Measurements from ENCODE around the gene ESRRB. TPM values are rescaled to one million over a fixed set of nuclear protein-coding genes. Genes with fewer than 3 reads are reported as not detected.

Gene ESRRB
- total RNA-seq, 4 donors from 2014 or later = 0.27 TPM; not detected in 3

GRCh38 chr14:76329951-76330350 lies 46.0 kb upstream of the ESRRB start:
- intact Hi-C loops (cut with DNase I; ENCODE audit: low total_unique reads) = no loop called here
- peaks cover 0 to 3% (median 0%) of the 10 kb centered on the region in 4 donors for H3K4me1 ChIP-seq
- no peak overlapping the region for H3K4me3 ChIP-seq
- no peaks in the 10 kb centered on the region for H3K9me3 ChIP-seq
- no peak overlapping the region for H3K27ac ChIP-seq
- no peaks in the 10 kb centered on the region for H3K36me3 ChIP-seq
- 38% methylated on average over 11 of the region's 12 CpGs; no CpG with 5 or more reads in 1 of the 2 donors for WGBS, 2 donors (ENCODE audit: low coverage in 1 of 2)
- peaks cover 35% of the 10 kb centered on the region for H3K27me3 ChIP-seq
- in situ Hi-C loops (cut with MboI; ENCODE audit: low pct_ligation_motif_present in 1 of 4, low pct_unique_long_range_greater_than_20kb in 1 of 4, low sequenced_read_pairs in 3 of 4) = no loop called here
- no peak for TF ChIP-seq CTCF (IDR thresholded peaks at IDR 0.05)
- TF ChIP-seq POLR2AphosphoS5 (IDR thresholded peaks at IDR 0.05) = no peak
- TF ChIP-seq EP300 (IDR thresholded peaks at IDR 0.05; ENCODE audit: low read depth) = no peak
- no peak for TF ChIP-seq POLR2A (IDR thresholded peaks at IDR 0.05)
- no peak for DNase-seq

GRCh38 chr14:76330411-76331327 lies 45.3 kb upstream of the ESRRB start:
- in situ Hi-C loops (cut with MboI; ENCODE audit: low pct_ligation_motif_present in 1 of 4, low pct_unique_long_range_greater_than_20kb in 1 of 4, low sequenced_read_pairs in 3 of 4) = no loop called here
- intact Hi-C loops (cut with DNase I; ENCODE audit: low total_unique reads) = no loop called here

GRCh38 chr14:76331328-76332011 lies 44.5 kb upstream of the ESRRB start:
- no peak for DNase-seq
- Histone ChIP-seq H3K4me3 (no peak overlapping the region), H3K27ac (no peak overlapping the region), H3K36me3 (no peaks in the 10 kb centered on the region), H3K4me1 (peaks cover 0 to 3% (median 0%) of the 10 kb centered on the region in 4 donors), H3K27me3 (peaks cover 35% of the 10 kb centered on the region), H3K9me3 (no peaks in the 10 kb centered on the region)
- intact Hi-C loops (cut with DNase I; ENCODE audit: low total_unique reads) (no loop called here), in situ Hi-C loops (cut with MboI; ENCODE audit: low pct_ligation_motif_present in 1 of 4, low pct_unique_long_range_greater_than_20kb in 1 of 4, low sequenced_read_pairs in 3 of 4) (no loop called here)
- TF ChIP-seq POLR2AphosphoS5 (IDR thresholded peaks at IDR 0.05) (no peak), EP300 (IDR thresholded peaks at IDR 0.05; ENCODE audit: low read depth) (no peak), POLR2A (IDR thresholded peaks at IDR 0.05) (no peak), CTCF (IDR thresholded peaks at IDR 0.05) (no peak)
- WGBS, 2 donors (ENCODE audit: low coverage in 1 of 2) = 67% methylated on average over 10 of the region's 10 CpGs; no CpG with 5 or more reads in 1 of the 2 donors

More at GRCh38 chr14:76330411-76331327, 45.3 kb upstream of the ESRRB start:
- no peak for TF ChIP-seq EP300 (IDR thresholded peaks at IDR 0.05; ENCODE audit: low read depth)
- H3K9me3 ChIP-seq = no peaks in the 10 kb centered on the region
- H3K27ac ChIP-seq = no peak overlapping the region
- 65% methylated on average over 17 of the region's 17 CpGs; no CpG with 5 or more reads in 1 of the 2 donors for WGBS, 2 donors (ENCODE audit: low coverage in 1 of 2)
- peaks cover 0 to 3% (median 0%) of the 10 kb centered on the region in 4 donors for H3K4me1 ChIP-seq
- DNase-seq = no peak
- H3K4me3 ChIP-seq = no peak overlapping the region
- no peaks in the 10 kb centered on the region for H3K36me3 ChIP-seq
- peaks cover 35% of the 10 kb centered on the region for H3K27me3 ChIP-seq

- no peak overlapping the region for H3K4me3 ChIP-seq
- H3K36me3 ChIP-seq = no peaks in the 10 kb centered on the region
- no peak overlapping the region for H3K27ac ChIP-seq
- in situ Hi-C loops (cut with MboI; ENCODE audit: low pct_ligation_motif_present in 1 of 4, low pct_unique_long_range_greater_than_20kb in 1 of 4, low sequenced_read_pairs in 3 of 4) (no loop called here), intact Hi-C loops (cut with DNase I; ENCODE audit: low total_unique reads) (no loop called here)
- DNase-seq = no peak
- H3K9me3 ChIP-seq = no peaks in the 10 kb centered on the region
- H3K27me3 ChIP-seq = peaks cover 23% of the 10 kb centered on the region
- WGBS, 2 donors (ENCODE audit: low coverage in 1 of 2) = 77 to 92% methylated on average over 3 to 6 of the region's 6 CpGs
- TF ChIP-seq POLR2A (IDR thresholded peaks at IDR 0.05) (no peak), POLR2AphosphoS5 (IDR thresholded peaks at IDR 0.05) (no peak), CTCF (IDR thresholded peaks at IDR 0.05) (no peak), EP300 (IDR thresholded peaks at IDR 0.05; ENCODE audit: low read depth) (no peak)
- H3K4me1 ChIP-seq = peaks cover 0 to 3% (median 0%) of the 10 kb centered on the region in 4 donors
Observed at GRCh38 chr14:76333664-76334063, 42.3 kb upstream of the ESRRB start.

Data from transverse colon (tissue), 4 donors.